Measurements from ENCODE around the gene NFYC. TPM values are rescaled to one million over a fixed set of nuclear protein-coding genes. Genes with fewer than 3 reads are reported as not detected.

The NFYC gene
- total RNA-seq, 1 donor from 2014 or later, result 67.2 TPM

DNA sequence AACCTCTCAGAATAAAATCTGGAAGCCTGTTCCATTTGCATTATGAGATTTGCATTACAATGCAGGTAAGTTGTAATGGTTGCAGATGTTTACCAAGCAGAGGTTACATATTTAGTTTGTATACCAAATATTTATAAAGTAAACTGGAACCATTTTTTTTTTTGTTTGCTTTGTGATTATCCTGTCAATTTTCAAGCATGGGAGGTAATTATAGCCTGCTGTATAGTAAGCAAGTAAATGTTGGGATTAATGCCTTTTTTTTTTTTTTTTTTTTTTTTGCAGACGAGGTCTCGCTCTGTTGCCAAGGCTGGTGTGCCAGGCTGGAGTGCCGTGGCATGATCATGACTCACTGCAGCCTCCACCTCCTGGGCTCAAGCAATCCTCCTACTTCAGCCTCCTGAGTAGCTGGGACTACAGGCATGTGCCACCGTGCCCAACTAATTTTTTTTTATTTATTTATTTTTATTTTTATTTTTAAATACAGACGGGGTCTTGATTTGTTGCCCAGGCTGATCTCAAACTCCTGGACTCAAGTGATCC is 21.0 kb downstream of the NFYC start:
- no peaks in the 10 kb centered on the region for H3K27me3 Mint-ChIP-seq (ENCODE audit: low read depth)
- TF ChIP-seq, protein P1, sequence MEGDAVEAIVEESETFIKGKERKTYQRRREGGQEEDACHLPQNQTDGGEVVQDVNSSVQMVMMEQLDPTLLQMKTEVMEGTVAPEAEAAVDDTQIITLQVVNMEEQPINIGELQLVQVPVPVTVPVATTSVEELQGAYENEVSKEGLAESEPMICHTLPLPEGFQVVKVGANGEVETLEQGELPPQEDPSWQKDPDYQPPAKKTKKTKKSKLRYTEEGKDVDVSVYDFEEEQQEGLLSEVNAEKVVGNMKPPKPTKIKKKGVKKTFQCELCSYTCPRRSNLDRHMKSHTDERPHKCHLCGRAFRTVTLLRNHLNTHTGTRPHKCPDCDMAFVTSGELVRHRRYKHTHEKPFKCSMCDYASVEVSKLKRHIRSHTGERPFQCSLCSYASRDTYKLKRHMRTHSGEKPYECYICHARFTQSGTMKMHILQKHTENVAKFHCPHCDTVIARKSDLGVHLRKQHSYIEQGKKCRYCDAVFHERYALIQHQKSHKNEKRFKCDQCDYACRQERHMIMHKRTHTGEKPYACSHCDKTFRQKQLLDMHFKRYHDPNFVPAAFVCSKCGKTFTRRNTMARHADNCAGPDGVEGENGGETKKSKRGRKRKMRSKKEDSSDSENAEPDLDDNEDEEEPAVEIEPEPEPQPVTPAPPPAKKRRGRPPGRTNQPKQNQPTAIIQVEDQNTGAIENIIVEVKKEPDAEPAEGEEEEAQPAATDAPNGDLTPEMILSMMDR (conservative IDR thresholded peaks at IDR 0.05), result no peak
- H3K36me3 Mint-ChIP-seq (ENCODE audit: low read depth), result no peaks in the 10 kb centered on the region

DNA sequence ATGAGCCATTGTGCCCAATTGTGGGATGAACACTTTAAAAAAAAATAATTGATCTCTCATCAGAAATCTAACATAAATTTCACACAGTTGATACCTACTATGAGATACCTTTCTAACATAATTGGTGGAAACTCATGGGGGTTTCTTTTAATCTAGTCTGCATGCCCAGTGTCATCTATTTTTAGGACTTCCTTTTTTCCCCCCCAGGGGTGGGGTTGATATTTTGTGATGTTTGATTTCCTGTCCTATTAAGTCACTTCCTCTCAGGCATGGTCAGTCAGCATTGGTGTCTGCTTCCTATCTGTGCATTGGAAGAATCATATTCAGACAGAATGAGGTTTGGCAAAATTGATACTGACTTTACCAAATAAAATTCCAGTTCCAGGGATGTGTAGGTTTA is 21.5 kb downstream of the NFYC start:
- Mint-ChIP-seq H3K4me1 (peaks cover 36% of the 10 kb centered on the region), H3K27me3 (ENCODE audit: low read depth) (no peaks in the 10 kb centered on the region), H3K27ac (ENCODE audit: unreplicated experiment) (no peak overlapping the region), H3K4me3 (no peak overlapping the region), H3K9me3 (no peaks in the 10 kb centered on the region), H3K36me3 (ENCODE audit: low read depth) (no peaks in the 10 kb centered on the region)
- DNase-seq (ENCODE audit: low read depth, low spot score), result no peak
- TF ChIP-seq, protein P1 (conservative IDR thresholded peaks at IDR 0.05), result no peak

More for the DNA sequence above, 21.0 kb downstream of the NFYC start:
- Mint-ChIP-seq H3K27ac (ENCODE audit: unreplicated experiment) (no peak overlapping the region), H3K9me3 (no peaks in the 10 kb centered on the region), H3K4me1 (peaks cover 36% of the 10 kb centered on the region), H3K4me3 (no peak overlapping the region)
- DNase-seq (ENCODE audit: low read depth, low spot score), result no peak

DNA sequence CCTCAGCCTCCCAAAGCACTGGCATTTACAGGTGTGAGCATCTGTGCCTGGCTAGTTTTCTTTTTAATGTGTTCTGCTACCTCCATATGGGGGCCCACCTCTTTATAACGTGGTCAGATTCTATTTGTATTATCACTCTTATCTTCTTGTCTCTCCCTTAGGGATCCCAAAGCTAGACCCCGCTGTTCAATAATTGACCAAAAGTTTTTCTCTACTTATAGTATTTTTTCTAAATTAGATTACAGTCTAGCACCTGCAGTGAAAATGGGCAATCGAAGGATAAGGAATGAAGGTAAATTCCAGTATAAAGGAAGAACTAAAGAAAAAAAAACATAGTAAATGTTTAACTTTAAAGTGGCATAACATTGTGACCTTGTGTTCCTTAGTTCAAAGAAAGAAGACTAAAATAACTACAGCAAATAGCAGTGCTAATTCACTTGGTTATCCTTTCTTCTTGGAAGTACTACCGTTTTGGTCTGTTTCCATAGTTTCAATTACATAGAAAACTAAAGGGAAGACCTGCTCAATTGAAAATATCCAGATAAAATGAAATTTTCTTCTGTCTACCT is 24.1 kb downstream of the NFYC start:
- Mint-ChIP-seq H3K9me3 (no peaks in the 10 kb centered on the region), H3K27ac (ENCODE audit: unreplicated experiment) (no peak overlapping the region), H3K4me1 (peaks cover 25% of the 10 kb centered on the region), H3K27me3 (ENCODE audit: low read depth) (no peaks in the 10 kb centered on the region), H3K4me3 (peak overlapping the region; percentile 55), H3K36me3 (ENCODE audit: low read depth) (no peaks in the 10 kb centered on the region)
- TF ChIP-seq, protein P1 (conservative IDR thresholded peaks at IDR 0.05), result no peak
- DNase-seq (ENCODE audit: low read depth, low spot score), result no peak

DNA sequence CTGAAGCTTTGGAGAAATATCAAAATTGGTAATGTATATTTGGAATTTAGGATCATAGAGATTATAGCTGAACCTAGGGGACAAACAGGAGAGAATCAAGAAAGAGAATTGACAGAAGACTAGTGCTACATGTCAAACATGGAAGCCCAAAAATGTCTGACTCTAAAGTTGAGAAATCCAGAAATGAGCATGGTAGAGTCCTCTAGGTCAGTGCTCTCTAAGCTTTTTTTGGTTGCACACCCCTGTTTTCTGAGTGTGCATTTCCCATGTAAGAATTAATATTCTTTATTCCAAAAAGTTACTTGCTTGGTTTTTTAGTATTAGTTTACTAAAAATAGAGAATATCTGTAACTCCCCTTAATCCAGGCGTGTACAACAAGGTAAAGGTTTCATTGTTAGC is 25.6 kb downstream of the NFYC start:
- Mint-ChIP-seq H3K4me1 (peaks cover 11% of the 10 kb centered on the region), H3K4me3 (no peak overlapping the region), H3K9me3 (no peaks in the 10 kb centered on the region), H3K36me3 (ENCODE audit: low read depth) (no peaks in the 10 kb centered on the region), H3K27me3 (ENCODE audit: low read depth) (no peaks in the 10 kb centered on the region), H3K27ac (ENCODE audit: unreplicated experiment) (no peak overlapping the region)
- no peak for DNase-seq (ENCODE audit: low read depth, low spot score)
- TF ChIP-seq, protein P1 (conservative IDR thresholded peaks at IDR 0.05), result no peak

DNA sequence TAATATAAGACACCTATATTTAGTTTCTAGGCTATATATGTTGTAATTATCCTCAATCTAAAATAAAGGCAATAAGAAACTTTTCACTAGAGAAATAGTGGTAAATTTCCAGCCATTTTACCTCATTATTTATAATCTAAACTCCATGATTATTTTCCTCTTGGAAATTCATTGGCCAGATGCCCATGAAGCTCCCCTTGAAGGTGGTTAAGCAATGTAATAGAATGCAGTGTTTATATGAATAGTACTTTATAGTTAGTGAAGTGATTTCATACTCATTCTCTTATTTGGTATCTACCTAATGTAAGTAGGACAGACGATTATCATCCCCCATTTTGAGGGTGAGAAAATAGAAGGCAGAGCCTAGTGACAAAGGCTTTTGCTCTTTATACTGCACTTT is 26.5 kb downstream of the NFYC start:
- no peak for DNase-seq (ENCODE audit: low read depth, low spot score)
- TF ChIP-seq, protein P1 (conservative IDR thresholded peaks at IDR 0.05), result no peak

More for the DNA sequence above, 26.5 kb downstream of the NFYC start:
- H3K4me1 Mint-ChIP-seq, result peaks cover 14% of the 10 kb centered on the region
- no peaks in the 10 kb centered on the region for H3K36me3 Mint-ChIP-seq (ENCODE audit: low read depth)
- no peak overlapping the region for H3K27ac Mint-ChIP-seq (ENCODE audit: unreplicated experiment)
- H3K4me3 Mint-ChIP-seq, result no peak overlapping the region
- H3K9me3 Mint-ChIP-seq, result no peaks in the 10 kb centered on the region
- no peaks in the 10 kb centered on the region for H3K27me3 Mint-ChIP-seq (ENCODE audit: low read depth)

Data from neural crest cell (in vitro differentiated cells).